Large intestine (tissue), 3 donors: ENCODE results near the gene PTPRU. TPM values are rescaled to one million over a fixed set of nuclear protein-coding genes. Genes with fewer than 3 reads are reported as not detected.

Experiments used
- DNase-seq, 2 donors: peaks; one replicate each; pipeline versions ENCODE4 v3.0.0 to v3.0.0-alpha.2; 2013
- H3K27ac ChIP-seq: one replicate; pipeline ENCODE4 v1.5.1; 2013; ENCODE audit warnings: low read length
- H3K27me3 ChIP-seq: 2 replicates; pipeline ENCODE4 v1.6.1; 2013; ENCODE audit warnings: low read length; ENCODE audit not compliant: control insufficient read depth, insufficient read depth
- H3K36me3 ChIP-seq: 2 replicates; pipeline ENCODE4 v1.6.1; 2013; ENCODE audit warnings: low read length; ENCODE audit not compliant: control insufficient read depth, insufficient read depth
- H3K4me1 ChIP-seq: one replicate; pipeline ENCODE4 v1.6.1; 2013; ENCODE audit warnings: low read length; ENCODE audit not compliant: control insufficient read depth, insufficient read depth
- H3K4me3 ChIP-seq: one replicate; pipeline ENCODE4 v1.5.1; 2013; ENCODE audit warnings: low read length
- H3K9me3 ChIP-seq: one replicate; pipeline ENCODE4 v1.6.1; 2013; ENCODE audit warnings: mild to moderate bottlenecking, low read depth, low read length, moderate library complexity; ENCODE audit not compliant: control insufficient read depth
- WGBS: methylation state at CpG from one replicate; pipeline ENCODE4 v1.1.5; 2013; ENCODE audit warnings: low lambda C conversion rate; ENCODE audit not compliant: insufficient coverage; 5-methylcytosine and 5-hydroxymethylcytosine counted together
- polyA plus RNA-seq: library from polyadenylated mRNA; unstranded; fragments of 120-200 nt; gene quantifications from one replicate; pipeline ENCODE4 v1.2.1, GENCODE V29; 2013

The PTPRU gene
- polyA plus RNA-seq, 1 donor, result 17.6 TPM

DNA sequence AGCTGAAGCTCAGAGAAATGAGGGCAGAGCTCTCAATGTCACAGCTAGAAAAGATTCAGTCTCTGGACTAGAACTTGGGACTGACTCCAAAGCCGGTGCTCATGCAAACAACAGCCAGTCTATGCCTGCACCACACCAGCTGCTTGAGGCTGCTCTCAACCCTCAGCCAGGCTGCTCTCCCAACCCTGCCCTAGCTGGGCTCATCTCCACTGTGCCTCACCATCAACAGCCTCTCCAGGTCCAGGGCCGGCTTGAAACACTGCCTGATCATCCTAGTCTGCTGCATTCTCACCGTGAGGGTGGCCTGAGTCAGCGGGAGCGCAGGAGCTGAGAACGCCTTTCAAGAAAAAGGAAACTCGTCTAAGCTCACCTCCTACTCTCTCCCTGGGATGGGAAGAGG lies 94.5 kb downstream of the PTPRU start:
- Histone ChIP-seq H3K27me3 (peaks cover 15% of the 10 kb centered on the region), H3K4me3 (no peak overlapping the region), H3K9me3 (no peaks in the 10 kb centered on the region), H3K36me3 (no peaks in the 10 kb centered on the region), H3K27ac (no peak overlapping the region), H3K4me1 (no peaks in the 10 kb centered on the region)
- WGBS, result 83% methylated on average over 3 of the region's 7 CpGs
- DNase-seq, result no peak

DNA sequence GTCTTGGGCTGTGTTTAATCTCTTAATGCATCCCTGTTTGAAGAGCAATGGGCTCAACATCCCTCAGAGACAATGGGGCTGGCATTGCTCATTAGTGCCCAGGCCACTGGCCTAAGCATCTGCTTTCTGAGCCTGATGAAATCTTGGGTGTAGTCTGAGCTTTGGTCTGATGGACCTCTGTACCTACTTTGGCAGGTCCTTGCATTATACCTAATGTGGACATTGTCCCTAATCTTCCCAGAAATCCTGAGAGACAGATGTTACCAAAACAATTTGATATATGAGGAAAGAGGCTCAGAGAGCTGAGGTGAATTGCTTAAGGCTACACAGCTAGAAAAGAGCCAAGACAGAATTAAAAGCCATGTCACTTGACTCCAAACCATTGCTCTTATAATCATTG lies 95.0 kb downstream of the PTPRU start:
- no peak for DNase-seq
- H3K4me3 ChIP-seq, result no peak overlapping the region
- H3K27ac ChIP-seq, result no peak overlapping the region
- peaks cover 19% of the 10 kb centered on the region for H3K27me3 ChIP-seq
- no peaks in the 10 kb centered on the region for H3K9me3 ChIP-seq
- H3K36me3 ChIP-seq, result no peaks in the 10 kb centered on the region
- H3K4me1 ChIP-seq, result no peaks in the 10 kb centered on the region

DNA sequence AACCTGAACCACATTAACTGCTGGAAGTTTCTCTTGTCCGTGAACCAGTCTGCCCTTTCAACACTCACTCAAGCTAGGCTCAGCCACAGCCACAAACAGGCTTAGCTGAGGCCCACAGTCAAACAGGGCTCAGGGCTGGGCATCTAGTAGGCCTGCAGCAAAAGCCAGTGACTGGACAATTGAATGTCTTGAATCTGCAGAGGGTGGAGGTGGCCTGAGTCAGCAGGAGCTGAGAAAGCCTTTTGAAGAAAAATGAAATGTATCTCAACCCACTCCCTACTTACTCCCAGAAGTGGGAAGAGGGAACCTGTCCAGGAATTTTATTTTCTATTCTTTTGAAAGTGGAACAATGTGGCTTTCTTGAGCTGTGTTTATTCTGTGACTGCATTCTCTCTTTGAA lies 95.4 kb downstream of the PTPRU start:
- no peaks in the 10 kb centered on the region for H3K36me3 ChIP-seq
- WGBS, result no CpG with 5 or more reads among the region's 1 CpG
- no peak for DNase-seq

DNA sequence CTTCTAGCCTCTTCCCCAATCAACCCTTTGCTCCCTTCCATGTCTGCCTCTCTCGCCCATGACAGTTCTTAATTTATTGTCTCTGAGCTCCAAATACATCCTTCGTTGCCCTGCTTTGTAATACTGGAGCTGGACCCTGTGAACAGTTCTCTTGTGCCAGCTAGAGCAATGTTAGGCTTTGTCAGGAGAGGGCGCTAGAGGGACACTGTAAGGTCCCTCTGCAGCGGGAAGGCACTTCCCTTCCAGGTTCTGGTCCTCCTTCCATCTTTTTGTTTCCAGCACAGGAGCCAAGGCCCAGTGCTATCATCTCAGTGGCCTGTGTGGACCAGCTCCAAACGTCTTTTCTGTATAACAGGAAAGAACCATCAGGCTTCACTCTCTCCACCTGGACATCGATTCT lies 95.9 kb downstream of the PTPRU start:
- Histone ChIP-seq H3K4me3 (no peak overlapping the region), H3K27me3 (peaks cover 25% of the 10 kb centered on the region), H3K4me1 (no peaks in the 10 kb centered on the region), H3K27ac (no peak overlapping the region), H3K36me3 (no peaks in the 10 kb centered on the region), H3K9me3 (no peaks in the 10 kb centered on the region)
- DNase-seq, result peak in 1 of 2 donors; percentile 15
- 67% methylated on average over 1 of the region's 6 CpGs for WGBS

More for the DNA sequence above, 95.4 kb downstream of the PTPRU start:
- Histone ChIP-seq H3K9me3 (no peaks in the 10 kb centered on the region), H3K4me3 (no peak overlapping the region), H3K4me1 (no peaks in the 10 kb centered on the region), H3K27me3 (peaks cover 23% of the 10 kb centered on the region), H3K27ac (no peak overlapping the region)

DNA sequence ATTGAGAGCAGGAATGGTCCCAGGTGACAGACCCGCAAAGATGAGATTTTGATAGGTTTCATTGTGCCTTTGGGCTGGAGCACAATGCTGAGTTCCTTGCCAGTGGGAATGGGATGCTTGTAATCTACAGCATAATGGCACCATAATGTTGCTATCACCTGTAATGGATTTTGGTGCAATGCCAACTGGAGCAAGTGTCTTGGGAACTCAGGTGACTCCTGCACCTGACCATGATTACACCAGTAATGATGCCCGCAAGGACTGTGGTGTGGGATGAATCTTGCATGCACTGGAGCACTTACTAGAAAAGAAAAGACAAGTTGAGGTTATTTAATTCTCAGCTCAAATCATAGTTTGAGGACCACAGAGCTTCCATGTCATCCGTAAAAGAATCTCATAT lies 96.7 kb downstream of the PTPRU start:
- no peaks in the 10 kb centered on the region for H3K36me3 ChIP-seq
- no peaks in the 10 kb centered on the region for H3K4me1 ChIP-seq
- peaks cover 29% of the 10 kb centered on the region for H3K27me3 ChIP-seq
- no peak for DNase-seq
- H3K9me3 ChIP-seq, result no peaks in the 10 kb centered on the region
- no peak overlapping the region for H3K27ac ChIP-seq
- WGBS, result 100% methylated on average over 1 of the region's 3 CpGs
- H3K4me3 ChIP-seq, result no peak overlapping the region

DNA sequence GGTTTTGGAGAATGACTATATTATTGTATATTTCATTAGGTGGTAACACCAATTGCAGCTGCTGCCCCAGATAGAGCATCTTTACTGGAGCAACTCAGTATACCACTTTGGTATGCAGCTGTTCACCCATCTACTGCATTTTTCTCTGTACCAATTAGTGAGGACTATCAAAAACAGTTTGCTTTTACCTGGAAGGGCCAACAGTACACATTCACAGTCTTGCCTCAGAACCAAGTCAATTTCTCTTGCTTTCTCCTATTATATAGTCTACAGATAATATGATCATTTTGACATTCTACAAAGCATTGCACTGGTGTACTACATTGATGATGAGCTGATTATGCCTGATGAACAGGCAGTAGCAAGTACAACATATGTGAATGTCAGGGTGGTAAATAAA lies 99.3 kb downstream of the PTPRU start:
- peaks cover 34% of the 10 kb centered on the region for H3K27me3 ChIP-seq
- no peak overlapping the region for H3K27ac ChIP-seq
- no peak overlapping the region for H3K4me3 ChIP-seq
- no peaks in the 10 kb centered on the region for H3K36me3 ChIP-seq
- no peaks in the 10 kb centered on the region for H3K9me3 ChIP-seq
- no peak for DNase-seq
- H3K4me1 ChIP-seq, result no peaks in the 10 kb centered on the region

DNA sequence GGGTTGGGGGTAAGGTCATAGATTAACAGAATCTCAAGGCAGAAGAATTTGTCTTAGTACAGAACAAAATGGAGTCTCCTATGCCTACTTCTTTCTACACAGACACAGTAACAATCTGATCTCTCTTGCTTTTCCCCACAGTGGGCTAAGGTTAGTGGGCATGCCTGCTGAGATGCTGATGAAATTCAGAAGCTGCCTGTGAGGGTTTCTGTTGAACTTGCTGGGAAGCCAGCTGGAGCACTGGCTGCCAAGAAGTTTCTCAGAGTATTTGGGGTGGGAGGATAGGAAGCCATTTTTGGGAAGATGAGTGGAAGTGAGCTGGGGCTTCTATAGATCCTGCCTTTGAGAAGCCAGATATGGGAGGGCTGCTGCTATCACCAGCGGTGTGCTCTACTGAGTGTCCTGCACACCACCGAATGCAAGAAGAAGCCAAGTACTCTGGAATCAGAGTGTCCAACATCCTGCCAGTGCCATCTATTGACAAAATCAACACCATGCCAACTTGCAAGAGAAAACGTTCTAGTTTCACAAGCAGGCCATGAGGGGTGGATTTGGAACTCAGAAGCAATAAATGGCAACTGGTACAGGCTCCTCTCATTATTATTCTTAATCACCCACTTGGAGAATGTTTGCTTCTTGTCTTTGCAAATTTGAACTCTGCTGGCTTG lies 102.7 kb downstream of the PTPRU start:
- peaks cover 30% of the 10 kb centered on the region for H3K27me3 ChIP-seq

DNA sequence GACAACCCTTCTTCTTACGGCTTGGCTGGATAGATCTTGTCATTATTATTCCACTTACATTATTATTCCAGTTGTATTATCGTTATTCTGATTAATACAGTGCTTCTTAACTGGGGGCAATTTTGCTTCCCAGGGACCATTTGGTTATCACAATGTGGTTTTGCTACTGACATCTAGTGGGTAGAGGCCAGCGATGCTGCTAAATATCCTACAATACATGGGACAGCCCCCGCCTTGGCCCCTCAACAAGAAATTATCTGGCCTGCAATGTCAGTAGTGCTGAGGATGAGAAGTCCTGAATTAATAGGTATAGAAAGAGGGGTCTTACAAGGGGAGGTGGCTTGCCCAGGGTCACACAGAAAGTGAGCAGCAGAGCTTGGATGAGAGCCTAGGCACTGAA lies 105.6 kb downstream of the PTPRU start:
- no peaks in the 10 kb centered on the region for H3K36me3 ChIP-seq
- WGBS, result 100% methylated on average over 1 of the region's 4 CpGs
- no peak overlapping the region for H3K4me3 ChIP-seq
- no peak for DNase-seq
- no peaks in the 10 kb centered on the region for H3K9me3 ChIP-seq
- no peak overlapping the region for H3K27ac ChIP-seq
- H3K4me1 ChIP-seq, result no peaks in the 10 kb centered on the region
- peaks cover 23% of the 10 kb centered on the region for H3K27me3 ChIP-seq

More for the DNA sequence above, 102.7 kb downstream of the PTPRU start:
- no peak for DNase-seq
- H3K4me3 ChIP-seq, result no peak overlapping the region
- WGBS, result no CpG with 5 or more reads among the region's 3 CpGs
- H3K27ac ChIP-seq, result no peak overlapping the region
- no peaks in the 10 kb centered on the region for H3K4me1 ChIP-seq
- H3K9me3 ChIP-seq, result no peaks in the 10 kb centered on the region
- H3K36me3 ChIP-seq, result no peaks in the 10 kb centered on the region

DNA sequence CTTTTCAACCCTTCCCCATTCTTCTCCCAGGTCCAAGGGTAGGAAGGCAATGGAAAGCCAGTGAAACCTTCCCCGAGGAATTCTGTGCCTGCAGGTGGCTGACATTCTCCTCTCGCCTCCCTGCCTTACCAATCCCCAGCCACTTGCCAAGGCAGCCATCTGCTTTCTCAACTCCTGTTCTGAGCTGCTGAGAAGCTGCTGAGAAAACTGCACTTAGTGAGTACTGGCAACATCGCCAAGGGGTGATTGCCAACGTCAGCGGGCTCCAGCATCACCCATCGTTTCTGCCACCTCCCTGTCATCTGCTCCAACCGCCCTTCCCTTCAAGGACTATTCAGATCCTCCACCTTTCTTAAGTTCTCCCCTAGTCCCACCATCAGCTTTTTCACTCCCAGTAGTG lies 106.0 kb downstream of the PTPRU start:
- no peak overlapping the region for H3K4me3 ChIP-seq
- H3K27ac ChIP-seq, result no peak overlapping the region
- no peak for DNase-seq
- no peaks in the 10 kb centered on the region for H3K4me1 ChIP-seq
- H3K27me3 ChIP-seq, result peaks cover 21% of the 10 kb centered on the region
- H3K36me3 ChIP-seq, result no peaks in the 10 kb centered on the region
- no peaks in the 10 kb centered on the region for H3K9me3 ChIP-seq
- no CpG with 5 or more reads among the region's 7 CpGs for WGBS

DNA sequence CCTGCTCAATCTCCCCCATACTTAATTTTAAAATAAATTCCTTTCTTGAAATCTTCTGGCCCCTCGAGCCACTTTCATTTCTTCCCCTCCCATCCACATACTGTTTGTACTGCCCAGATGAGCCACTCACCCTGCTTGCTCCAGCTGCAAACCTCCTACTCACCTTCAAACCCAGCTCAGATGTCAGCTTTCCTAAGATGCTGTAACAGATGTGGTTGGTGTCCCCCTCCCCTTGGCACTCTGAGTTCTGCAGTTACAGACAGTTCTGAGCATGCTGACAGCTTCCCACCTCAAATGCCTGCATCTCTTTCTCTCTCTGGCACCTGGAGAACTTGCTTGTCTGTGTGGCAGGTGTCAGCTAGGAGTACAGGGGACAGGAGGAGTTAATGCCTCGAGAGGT lies 106.7 kb downstream of the PTPRU start:
- no peak overlapping the region for H3K27ac ChIP-seq
- no peaks in the 10 kb centered on the region for H3K36me3 ChIP-seq
- DNase-seq, result no peak
- peaks cover 17% of the 10 kb centered on the region for H3K27me3 ChIP-seq
- no peaks in the 10 kb centered on the region for H3K4me1 ChIP-seq
- no CpG with 5 or more reads among the region's 2 CpGs for WGBS
- no peaks in the 10 kb centered on the region for H3K9me3 ChIP-seq
- H3K4me3 ChIP-seq, result no peak overlapping the region

DNA sequence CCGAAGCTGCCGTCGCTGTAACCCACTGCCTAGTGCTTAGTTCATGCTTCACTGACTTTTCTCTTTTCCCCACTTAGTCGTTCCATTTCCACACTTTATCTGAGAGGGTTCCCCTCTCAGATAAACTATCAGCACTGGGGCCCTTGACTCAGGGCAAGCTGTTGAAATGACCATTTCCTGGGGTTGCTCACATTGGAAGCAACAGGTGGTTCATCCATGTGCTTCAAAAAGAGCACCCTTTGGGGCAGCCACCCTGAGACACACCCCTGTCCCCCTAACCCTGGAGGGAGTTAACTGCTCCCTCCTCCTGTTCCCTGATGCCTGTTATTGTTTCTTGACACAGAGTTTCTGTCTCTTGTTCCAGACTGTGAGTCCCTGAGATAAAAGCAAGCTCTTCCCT lies 107.2 kb downstream of the PTPRU start:
- DNase-seq, result no peak
- no peaks in the 10 kb centered on the region for H3K36me3 ChIP-seq
- no peak overlapping the region for H3K4me3 ChIP-seq
- H3K9me3 ChIP-seq, result no peaks in the 10 kb centered on the region
- H3K27me3 ChIP-seq, result peaks cover 17% of the 10 kb centered on the region
- H3K27ac ChIP-seq, result no peak overlapping the region
- H3K4me1 ChIP-seq, result no peaks in the 10 kb centered on the region
- no CpG with 5 or more reads among the region's 4 CpGs for WGBS
